Kidney epithelial cell (primary cell): Measurements from ENCODE around the gene TMEM87B. TPM values are rescaled to one million over a fixed set of nuclear protein-coding genes. Genes with fewer than 3 reads are reported as not detected.

Source experiments
- DNase-seq: peaks from one replicate; pipeline ENCODE4 v3.0.0-alpha.2; 2010; ENCODE audit warnings: low read depth
- H3K27me3 ChIP-seq: 2 replicates; pipeline ENCODE4 v1.6.0; 2011; ENCODE audit warnings: low read length; ENCODE audit not compliant: control insufficient read depth, insufficient read depth
- H3K36me3 ChIP-seq: 2 replicates; pipeline ENCODE4 v1.5.1; 2011; ENCODE audit warnings: low read length; ENCODE audit not compliant: control insufficient read depth, insufficient read depth
- H3K4me3 ChIP-seq: 2 replicates; pipeline ENCODE4 v1.5.1; 2011; ENCODE audit warnings: low read depth, mild to moderate bottlenecking, control low read depth, low read length
- total RNA-seq: library from RNA; depleted of rRNA; stranded (reverse); fragments of >200 nt; gene quantifications from 2 replicates; pipeline ENCODE4 v1.2.3, GENCODE V29; 2015
- TF ChIP-seq, protein P1 (sequence below): IDR thresholded peaks from 2 replicates; pipeline ENCODE4 v1.5.1; 2011; ENCODE audit warnings: mild to moderate bottlenecking, moderate library complexity, low read length, control low read depth, inconsistent platforms; ENCODE audit not compliant: insufficient read depth, poor library complexity, severe bottlenecking

Gene TMEM87B
- total RNA-seq, 1 donor from 2014 or later = 24.5 TPM

DNA sequence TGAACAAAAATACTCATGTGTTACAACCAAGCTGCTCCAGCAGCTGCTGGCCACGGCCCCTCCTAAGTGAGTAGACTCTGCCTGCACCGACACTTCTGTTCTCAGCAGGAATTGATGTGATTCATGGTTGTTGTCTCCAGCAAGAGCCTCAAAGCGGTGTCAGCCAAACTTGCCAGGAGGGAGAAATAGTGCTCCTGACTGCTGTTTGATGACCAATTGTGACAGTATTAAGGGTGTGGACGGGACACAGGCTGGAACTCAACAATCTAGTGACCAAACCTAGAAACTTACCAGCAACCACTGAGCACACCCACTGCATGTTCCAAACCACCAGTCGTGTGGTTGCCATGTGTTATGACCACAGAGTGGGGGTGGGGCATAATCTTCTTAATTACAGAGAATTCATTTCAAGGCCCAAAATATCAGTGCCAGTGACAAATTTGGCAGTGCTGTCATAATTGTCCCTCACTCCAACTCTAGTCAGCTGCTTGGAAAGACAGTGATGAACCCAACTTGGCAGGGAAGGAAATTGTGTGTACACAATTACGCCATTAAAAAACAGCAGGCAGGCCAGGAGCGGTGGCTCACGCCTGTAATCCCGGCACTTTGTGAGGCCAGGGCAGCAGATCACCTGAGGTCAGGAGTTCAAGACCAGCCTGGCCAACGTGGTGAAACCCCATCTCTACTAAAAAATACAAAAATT is 113.5 kb downstream of the TMEM87B start:
- Histone ChIP-seq H3K36me3 (no peaks in the 10 kb centered on the region), H3K4me3 (no peak overlapping the region), H3K27me3 (no peaks in the 10 kb centered on the region)
- TF ChIP-seq, protein P1, sequence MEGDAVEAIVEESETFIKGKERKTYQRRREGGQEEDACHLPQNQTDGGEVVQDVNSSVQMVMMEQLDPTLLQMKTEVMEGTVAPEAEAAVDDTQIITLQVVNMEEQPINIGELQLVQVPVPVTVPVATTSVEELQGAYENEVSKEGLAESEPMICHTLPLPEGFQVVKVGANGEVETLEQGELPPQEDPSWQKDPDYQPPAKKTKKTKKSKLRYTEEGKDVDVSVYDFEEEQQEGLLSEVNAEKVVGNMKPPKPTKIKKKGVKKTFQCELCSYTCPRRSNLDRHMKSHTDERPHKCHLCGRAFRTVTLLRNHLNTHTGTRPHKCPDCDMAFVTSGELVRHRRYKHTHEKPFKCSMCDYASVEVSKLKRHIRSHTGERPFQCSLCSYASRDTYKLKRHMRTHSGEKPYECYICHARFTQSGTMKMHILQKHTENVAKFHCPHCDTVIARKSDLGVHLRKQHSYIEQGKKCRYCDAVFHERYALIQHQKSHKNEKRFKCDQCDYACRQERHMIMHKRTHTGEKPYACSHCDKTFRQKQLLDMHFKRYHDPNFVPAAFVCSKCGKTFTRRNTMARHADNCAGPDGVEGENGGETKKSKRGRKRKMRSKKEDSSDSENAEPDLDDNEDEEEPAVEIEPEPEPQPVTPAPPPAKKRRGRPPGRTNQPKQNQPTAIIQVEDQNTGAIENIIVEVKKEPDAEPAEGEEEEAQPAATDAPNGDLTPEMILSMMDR = no peak
- no peak for DNase-seq

Other genes with a start within 250 kb of the TMEM87B start
- gene ANAPC1, start 171.1 kb upstream of the TMEM87B start, total RNA-seq = 46.3 and 47.6 TPM in 2 replicates
- gene MERTK, start 156.7 kb upstream of the TMEM87B start, total RNA-seq = 2.7 and 4.1 TPM in 2 replicates
- gene FBLN7, start 83.1 kb downstream of the TMEM87B start, total RNA-seq = 0.14 and 1.0 TPM in 2 replicates
- gene ZC3H8, start 199.8 kb downstream of the TMEM87B start, total RNA-seq = 22.7 and 47.5 TPM in 2 replicates
- 6.6 and 8.4 TPM in 2 replicates for gene ZC3H6, start 220.3 kb downstream of the TMEM87B start, total RNA-seq